Gastrocnemius medialis (tissue), 4 donors: ENCODE data around the gene CTBP2. TPM values are rescaled to one million over a fixed set of nuclear protein-coding genes. Genes with fewer than 3 reads are reported as not detected.

Experiments used
- ATAC-seq, 2 donors: fragments of 150-250 bp; one replicate each; pipeline ENCODE4 v1.9.1; 2016
- DNase-seq, 2 donors: peaks; one replicate each; pipeline ENCODE4 v3.0.0-alpha.2; 2019
- H3K27ac ChIP-seq, 4 donors: fragments of 200-600 bp; sonication (generic); 1 replicate in 1 of 4; 2 replicates in 3 of 4; pipeline ENCODE4 v1.5.1; 2016 to 2018; ENCODE audit warnings: mild to moderate bottlenecking in 2 of 4, moderate library complexity in 1 of 4
- H3K27me3 ChIP-seq, 3 donors: fragments of 200-600 bp; sonication (generic) in 2 of 3; 1 replicate in 1 of 3; 2 replicates in 2 of 3; pipeline versions ENCODE4 v1.5.1 to v1.6.0; 2016 to 2019; ENCODE audit warnings: mild to moderate bottlenecking in 1 of 3, moderate library complexity in 1 of 3
- H3K36me3 ChIP-seq, 2 donors: fragments of 200-600 bp; sonication (generic) in 1 of 2; one replicate each; pipeline ENCODE4 v1.5.1; 2017 to 2018
- H3K4me1 ChIP-seq, 2 donors: fragments of 200-600 bp; sonication (generic) in 1 of 2; one replicate each; pipeline ENCODE4 v1.5.1; 2016 to 2017; ENCODE audit warnings: mild to moderate bottlenecking in 2 of 2
- H3K4me3 ChIP-seq, 4 donors: fragments of 200-600 bp; sonication (generic) in 3 of 4; 1 replicate in 1 of 4; 2 replicates in 3 of 4; pipeline ENCODE4 v1.5.1; 2016 to 2019; ENCODE audit warnings: mild to moderate bottlenecking in 2 of 4
- H3K9me3 ChIP-seq, 3 donors: fragments of 200-600 bp; sonication (generic) in 2 of 3; 1 replicate in 1 of 3; 2 replicates in 2 of 3; pipeline ENCODE4 v1.5.1; 2016 to 2019
- CTCF ChIP-seq, 5 experiments: fragments of 450-650 bp in 3 of 5; fragments of 200-600 bp in 2 of 5; sonication (generic) in 2 of 5; IDR thresholded peaks in 4 of 5; conservative IDR thresholded peaks in 1 of 5; 1 replicate in 4 of 5; 2 replicates in 1 of 5; pipeline ENCODE4 v1.5.1; 2016 to 2019; ENCODE audit warnings: antibody characterized with exemption in 5 of 5, mild to moderate bottlenecking in 3 of 5, moderate library complexity in 3 of 5
- POLR2A ChIP-seq, 2 donors: fragments of 450-650 bp; IDR thresholded peaks; one replicate each; pipeline ENCODE4 v1.6.1; 2017; ENCODE audit warnings: antibody characterized with exemption in 2 of 2, mild to moderate bottlenecking in 2 of 2, moderate library complexity in 2 of 2
- in situ Hi-C, 4 donors: fragments of 200-750 bp; cut with MboI; loops; one replicate each; pipeline versions ENCODE4 v1.15.0 to v1.8.0; 2017; ENCODE audit warnings: low sequenced_read_pairs in 4 of 4
- intact Hi-C: fragments of 100-400 bp; cut with DNase I; formaldehyde crosslinking; loops from one replicate; pipeline ENCODE4 v1.15.1; 2023; ENCODE audit warnings: low total_unique reads
- total RNA-seq, 4 donors: library from RNA; depleted of rRNA; stranded (reverse); fragments of >200 nt; gene quantifications; one replicate each; pipeline versions ENCODE4 v1.1.0 to v1.2.3, GENCODE V29; 2016

The CTBP2 gene
- total RNA-seq, 4 donors from 2014 or later, result 13.9 to 36.7 (median 21.1) TPM

- in situ Hi-C loops, result no loop called here
- Histone ChIP-seq H3K9me3 (no peaks in the 10 kb centered on the region), H3K27ac (peak overlapping the region in 3 of 4 donors; percentile 18 to 37 (median 21)), H3K36me3 (no peaks in the 10 kb centered on the region), H3K4me3 (no peak overlapping the region), H3K27me3 (no peaks in the 10 kb centered on the region), H3K4me1 (peaks cover 75 to 92% of the 10 kb centered on the region in 2 donors)
- intact Hi-C loops, result no loop called here
- TF ChIP-seq POLR2A (IDR thresholded peaks at IDR 0.05) (no peak), CTCF (IDR thresholded peaks at IDR 0.05 in 4 of 5, conservative IDR thresholded peaks at IDR 0.05 in 1 of 5) (peak in 3 of 5 experiments; percentile 35 to 52 (median 51))
- no peak for ATAC-seq
- no peak for DNase-seq
Observed at GRCh38 chr10:125144693-125145623, 15.4 kb downstream of the CTBP2 start.

DNA sequence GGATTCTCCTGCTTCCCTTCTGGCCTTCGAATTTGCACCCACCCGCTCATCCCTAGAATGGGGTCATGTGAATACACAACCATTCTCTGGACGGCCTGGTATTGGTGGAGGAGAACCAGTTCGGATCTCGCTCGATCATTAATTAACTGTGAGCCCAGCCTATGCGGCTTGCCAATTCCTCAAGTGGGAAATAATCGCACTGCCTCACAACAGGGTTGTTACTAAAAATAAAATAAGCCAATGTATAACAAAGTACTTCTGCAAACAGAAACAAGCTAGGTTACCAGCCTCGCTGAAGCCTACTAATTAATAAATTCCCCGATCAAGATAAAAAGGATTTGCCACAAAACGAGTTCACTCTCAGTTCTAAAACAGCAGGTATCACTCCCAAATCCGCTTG, 16.2 kb downstream of the CTBP2 start:
- H3K27ac ChIP-seq, result peak overlapping the region in 3 of 4 donors; percentile 12 to 37 (median 18)
- intact Hi-C loops, result no loop called here
- ATAC-seq, result no peak

DNA sequence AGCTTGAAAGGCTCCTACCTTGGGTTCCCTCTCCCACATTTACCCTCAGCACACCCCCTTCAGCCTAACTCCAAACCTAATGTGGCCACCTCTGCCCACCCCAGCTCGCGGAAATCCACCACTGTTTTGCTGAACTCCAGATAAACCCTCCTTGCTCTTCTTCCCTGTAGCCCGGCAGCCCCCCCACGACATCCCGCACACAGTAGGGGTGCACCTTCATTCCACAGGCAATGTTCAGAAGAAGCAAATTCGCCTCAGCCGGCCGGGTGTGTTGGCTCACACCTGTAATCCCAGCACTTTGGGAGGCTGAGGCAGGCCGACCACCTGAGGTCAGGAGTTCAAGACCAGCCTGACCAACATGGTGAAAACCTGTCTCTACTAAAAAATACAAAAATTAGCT, 17.4 kb downstream of the CTBP2 start:
- H3K27ac ChIP-seq, result no peak overlapping the region
- intact Hi-C loops, result no loop called here
- H3K4me1 ChIP-seq, result peaks cover 61 to 79% of the 10 kb centered on the region in 2 donors
- no peaks in the 10 kb centered on the region for H3K36me3 ChIP-seq
- DNase-seq (no peak), ATAC-seq (no peak)
- no peak for TF ChIP-seq CTCF (IDR thresholded peaks at IDR 0.05 in 4 of 5, conservative IDR thresholded peaks at IDR 0.05 in 1 of 5)
- no peak for TF ChIP-seq POLR2A (IDR thresholded peaks at IDR 0.05)
- H3K4me3 ChIP-seq, result no peak overlapping the region
- in situ Hi-C loops, result no loop called here
- no peaks in the 10 kb centered on the region for H3K27me3 ChIP-seq
- no peaks in the 10 kb centered on the region for H3K9me3 ChIP-seq

More for the DNA sequence above, 16.2 kb downstream of the CTBP2 start:
- Histone ChIP-seq H3K9me3 (no peaks in the 10 kb centered on the region), H3K36me3 (no peaks in the 10 kb centered on the region), H3K4me3 (no peak overlapping the region), H3K4me1 (peaks cover 67 to 88% of the 10 kb centered on the region in 2 donors), H3K27me3 (no peaks in the 10 kb centered on the region)
- TF ChIP-seq CTCF (IDR thresholded peaks at IDR 0.05 in 4 of 5, conservative IDR thresholded peaks at IDR 0.05 in 1 of 5) (no peak), POLR2A (IDR thresholded peaks at IDR 0.05) (no peak)
- no peak for DNase-seq
- in situ Hi-C loops, result no loop called here

DNA sequence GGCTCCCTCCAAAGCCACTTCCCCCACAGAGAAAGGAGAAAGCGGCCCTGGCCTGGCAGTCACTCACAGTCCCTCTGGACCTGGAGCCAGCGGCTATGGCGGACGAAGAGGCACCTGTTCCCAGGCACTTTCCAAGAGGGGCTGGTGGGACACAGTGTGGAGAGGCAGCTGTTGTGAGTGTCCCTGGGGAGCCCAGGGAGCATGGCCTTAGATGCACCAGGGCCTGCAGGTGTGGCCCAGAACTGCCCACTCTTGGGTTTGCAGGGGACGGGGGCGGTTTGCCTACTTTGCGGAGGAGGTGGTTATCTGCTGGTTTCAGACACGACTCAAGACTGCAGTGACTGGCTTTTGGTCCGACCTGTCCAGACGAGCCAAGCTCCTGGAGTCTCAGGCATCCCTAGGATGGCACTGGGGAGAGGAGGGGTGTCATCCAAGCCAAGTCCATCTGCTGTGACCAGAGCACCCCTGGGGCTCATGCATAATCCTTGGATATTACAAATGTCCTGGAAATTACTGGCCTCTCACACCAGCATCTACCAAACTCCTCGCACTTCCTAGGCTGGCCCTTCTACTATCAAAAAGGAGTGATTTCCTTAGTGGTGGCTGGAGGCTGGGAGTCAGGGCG, 18.4 kb downstream of the CTBP2 start:
- intact Hi-C loops (no loop called here), in situ Hi-C loops (no loop called here)
- H3K36me3 ChIP-seq, result no peaks in the 10 kb centered on the region
- H3K27ac ChIP-seq, result peak overlapping the region; percentile 49 to 74 (median 68)
- DNase-seq (peak in 1 of 2 donors; percentile 59), ATAC-seq (peak; percentile 13 to 45)
- no peaks in the 10 kb centered on the region for H3K9me3 ChIP-seq
- peaks cover 61 to 77% of the 10 kb centered on the region in 2 donors for H3K4me1 ChIP-seq
- H3K27me3 ChIP-seq, result no peaks in the 10 kb centered on the region
- TF ChIP-seq POLR2A (IDR thresholded peaks at IDR 0.05) (no peak), CTCF (IDR thresholded peaks at IDR 0.05 in 4 of 5, conservative IDR thresholded peaks at IDR 0.05 in 1 of 5) (no peak)
- H3K4me3 ChIP-seq, result no peak overlapping the region
